GM12878 (cell line): Measurements from ENCODE around the gene SPRY2. TPM values are rescaled to one million over a fixed set of nuclear protein-coding genes. Genes with fewer than 3 reads are reported as not detected.

Source experiments
- ATAC-seq: fragments of 200-7000 bp; cut with Tn5 transposase; 3 replicates; pipeline ENCODE4 v1.9.1; 2020; ENCODE audit warnings: mild to moderate bottlenecking, moderate library complexity
- BruUV-seq: library from RNA; stranded (reverse); fragments of 400-500 nt; replicated peaks from 2 replicates; lab custom pipeline; 2021; lab: Mats Ljungman, UMichigan
- CTCF ChIA-PET: fragments of 300-600 bp; sonication (Branson Sonifier 250); formaldehyde crosslinking; extraction: SDS; loops from one replicate; lab custom pipeline; 2021; ENCODE audit warnings: inconsistent platforms; lab: Yijun Ruan, JAX
- POLR2A ChIA-PET: fragments of 350-600 bp; formaldehyde crosslinking; extraction: SDS; loops from one replicate; lab custom pipeline; 2021; ENCODE audit warnings: inconsistent platforms; lab: Charles Lee
- RAD21 ChIA-PET: fragments of 300-600 bp; sonication (Branson Sonifier 250); formaldehyde crosslinking; loops from one replicate; lab custom pipeline; 2023; ENCODE audit warnings: antibody characterized with exemption; ENCODE audit not compliant: unreplicated experiment; lab: Charles Lee
- SMC1A ChIA-PET: fragments of 300-600 bp; sonication (Branson Sonifier 250); formaldehyde crosslinking; loops from one replicate; lab custom pipeline; 2023; ENCODE audit not compliant: unreplicated experiment, uncharacterized antibody; lab: Charles Lee
- DNase-seq: peaks from one replicate; pipeline ENCODE4 v3.0.0-alpha.2; 2011; ENCODE audit warnings: low read depth, low spot score
- FAIRE-seq: peaks from 3 replicates; lab custom pipeline; 2011; peaks lifted over from hg19 to GRCh38; lab: Jason Lieb, UNC
- H2AFZ ChIP-seq: 2 replicates; pipeline ENCODE4 v1.6.0; 2011; ENCODE audit warnings: low read depth, low read length, control low read depth; ENCODE audit not compliant: control insufficient read depth
- H3K27ac ChIP-seq: 2 replicates; pipeline ENCODE4 v1.5.1; 2011; ENCODE audit warnings: control low read depth; ENCODE audit not compliant: control insufficient read depth, insufficient read depth
- H3K27me3 ChIP-seq, 2 experiments: replicated peaks in 1 of 2; 2 replicates each; pipeline versions ENCODE4 v1.6.0 to v1.6.1; 2011; ENCODE audit warnings: low read length in 1 of 2; ENCODE audit not compliant: control insufficient read depth in 2 of 2, insufficient read depth in 2 of 2
- H3K36me3 ChIP-seq, 2 experiments: 2 replicates each; pipeline ENCODE4 v1.5.1; 2011; ENCODE audit warnings: low read length in 1 of 2; ENCODE audit not compliant: control insufficient read depth in 2 of 2, insufficient read depth in 2 of 2
- H3K4me1 ChIP-seq: 2 replicates; pipeline ENCODE4 v1.6.1; 2011; ENCODE audit warnings: mild to moderate bottlenecking, low read length, moderate library complexity, mixed read lengths; ENCODE audit not compliant: control insufficient read depth, insufficient read depth
- H3K4me2 ChIP-seq: 2 replicates; pipeline ENCODE4 v1.6.0; 2011; ENCODE audit warnings: control low read depth; ENCODE audit not compliant: control insufficient read depth, insufficient read depth
- H3K4me3 ChIP-seq: fragments of 200-600 bp; sonication (generic); 2 replicates; pipeline ENCODE4 v1.5.1; 2016
- H3K79me2 ChIP-seq: 2 replicates; pipeline ENCODE4 v1.6.0; 2011; ENCODE audit warnings: low read length; ENCODE audit not compliant: control insufficient read depth, insufficient read depth
- H3K9ac ChIP-seq: 2 replicates; pipeline ENCODE4 v1.8.0; 2011; ENCODE audit warnings: low read length, control low read depth, mixed read lengths; ENCODE audit not compliant: control insufficient read depth, insufficient read depth
- H3K9me3 ChIP-seq: replicated peaks from 3 replicates; pipeline ENCODE4 v1.5.1; 2011; ENCODE audit warnings: mild to moderate bottlenecking, low read length; ENCODE audit not compliant: control insufficient read depth, insufficient read depth
- H4K20me1 ChIP-seq: 2 replicates; pipeline ENCODE4 v1.6.0; 2011; ENCODE audit not compliant: control insufficient read depth, insufficient read depth
- ATF7 ChIP-seq: fragments of 450-650 bp; IDR thresholded peaks from 2 replicates; pipeline ENCODE4 v1.6.1; 2016; ENCODE audit warnings: low read depth, mild to moderate bottlenecking
- DPF2 ChIP-seq: fragments of 450-650 bp; IDR thresholded peaks from 2 replicates; pipeline ENCODE4 v1.6.1; 2017; ENCODE audit warnings: mild to moderate bottlenecking
- FOXM1 ChIP-seq: IDR thresholded peaks from 2 replicates; pipeline ENCODE4 v1.6.1; 2012; ENCODE audit warnings: low read depth, mild to moderate bottlenecking, inconsistent platforms, low read length, moderate library complexity
- HCFC1 ChIP-seq: fragments of 150-350 bp; IDR thresholded peaks from 2 replicates; pipeline ENCODE4 v1.6.1; 2014; ENCODE audit warnings: low read length
- HSF1 ChIP-seq: fragments of 150-350 bp; IDR thresholded peaks from 2 replicates; pipeline ENCODE4 v1.6.1; 2014; ENCODE audit warnings: mild to moderate bottlenecking, low read depth, low read length
- IRF3 ChIP-seq: fragments of 450-650 bp; IDR thresholded peaks from 2 replicates; pipeline ENCODE4 v1.6.1; 2014; ENCODE audit warnings: mild to moderate bottlenecking
- NBN ChIP-seq: fragments of 450-650 bp; IDR thresholded peaks from 2 replicates; pipeline ENCODE4 v1.6.1; 2016
- NFXL1 ChIP-seq: fragments of 450-650 bp; IDR thresholded peaks from 2 replicates; pipeline ENCODE4 v1.6.1; 2017; ENCODE audit warnings: antibody characterized with exemption, mild to moderate bottlenecking, borderline replicate concordance
- RB1 ChIP-seq: fragments of 450-650 bp; formaldehyde crosslinking; IDR thresholded peaks from 2 replicates; pipeline ENCODE4 v1.6.1; 2017; ENCODE audit warnings: mild to moderate bottlenecking, borderline replicate concordance
- SMAD1 ChIP-seq: fragments of 450-650 bp; IDR thresholded peaks from 2 replicates; pipeline ENCODE4 v1.6.1; 2018; ENCODE audit warnings: mild to moderate bottlenecking, low read depth; ENCODE audit not compliant: partially characterized antibody
- SUPT20H ChIP-seq: IDR thresholded peaks from 2 replicates; pipeline ENCODE4 v1.6.1; 2011; ENCODE audit warnings: low read depth, mild to moderate bottlenecking, low read length, moderate library complexity, borderline replicate concordance; ENCODE audit not compliant: control insufficient read depth
- YY1 ChIP-seq: IDR thresholded peaks from 2 replicates; pipeline ENCODE4 v1.6.1; 2011; ENCODE audit warnings: low read depth, mild to moderate bottlenecking, low read length
- ZBTB33 ChIP-seq: fragments of 450-650 bp; IDR thresholded peaks from 2 replicates; pipeline ENCODE4 v1.6.1; 2017; ENCODE audit warnings: mild to moderate bottlenecking
- ZNF592 ChIP-seq: fragments of 450-650 bp; IDR thresholded peaks from 2 replicates; pipeline ENCODE4 v1.6.1; 2017; ENCODE audit warnings: mild to moderate bottlenecking, moderate library complexity
- ZNF622 ChIP-seq: fragments of 450-650 bp; IDR thresholded peaks from 2 replicates; pipeline ENCODE4 v1.6.1; 2017; ENCODE audit warnings: mild to moderate bottlenecking, inconsistent platforms
- WGBS: methylation state at CpG from one replicate; pipeline ENCODE4 v1.1.6; 2016; ENCODE audit warnings: low lambda C conversion rate; ENCODE audit not compliant: insufficient replicate concordance, insufficient coverage; ENCODE audit errors: missing lambda C conversion rate; 5-methylcytosine and 5-hydroxymethylcytosine counted together
- in situ Hi-C: fragments of 300-500 bp; cut with MboI; formaldehyde crosslinking; loops from 9 replicates; pipeline ENCODE4 v1.14.3; 2018; ENCODE audit warnings: mixed read lengths
- intact Hi-C: fragments of 100-400 bp; cut with micrococcal nuclease; formaldehyde crosslinking; loops from one replicate; pipeline ENCODE4 v1.14.2; 2022; ENCODE audit not compliant: unreplicated experiment
- polyA plus RNA-seq, 11 experiments: library from polyadenylated mRNA; depleted of rRNA in 4 of 11; unstranded in 6 of 11; stranded (reverse) in 5 of 11; fragments of >200 nt; fragmentation: Nextera tagmentation in 4 of 11; fragmentation: Illumina TruSeq in 1 of 11; extraction: Ambion mirVana in 4 of 11; extraction: Trizol in 1 of 11; gene quantifications; 1 replicate in 1 of 11; 2 replicates in 10 of 11; pipeline versions ENCODE4 v1.2.1 to v1.2.3, GENCODE V29; 2011 to 2016; ENCODE audit warnings: inconsistent platforms in 2 of 11, missing spikeins in 2 of 11, low read depth in 1 of 11
- total RNA-seq, 4 experiments: library from RNA; depleted of rRNA in 3 of 4; stranded (reverse); fragments of >200 nt in 3 of 4; fragmentation: Illumina TruSeq in 1 of 4; extraction: Trizol in 1 of 4; gene quantifications; 2 replicates each; pipeline versions ENCODE4 v1.2.1 to v1.2.3, GENCODE V29; 2013 to 2021

The SPRY2 gene
- total and polyA plus RNA-seq, 10 of the 15 experiments (the other 5 are each of a cell fraction or from before 2014, with no cell fraction given): 1.8 to 82.1 (median 9.2) TPM

GRCh38 chr13:80303225-80303811 is 37.6 kb downstream of the SPRY2 start:
- DNase-seq: no peak
- H4K20me1 ChIP-seq: no peaks in the 10 kb centered on the region
- 48% methylated on average over 6 of the region's 6 CpGs for WGBS
- ChIA-PET CTCF (interaction anchor here (0.6 kb wide), 1 partner anchor 625 kb away, joined by 3 read pairs; no protein-coding TSS in a partner anchor), SMC1A (interaction anchor here (1.7 kb wide), 1 partner anchor 623 kb away, joined by 3 read pairs; no protein-coding TSS in a partner anchor), POLR2A (no interaction called here), RAD21 (no interaction called here)
- H3K27me3 ChIP-seq: no peaks in the 10 kb centered on the region
- ATAC-seq: no peak
- FAIRE-seq: no peak
- in situ Hi-C loops: no loop called here
- H3K27ac ChIP-seq: no peak overlapping the region
- H3K4me2 ChIP-seq: no peak overlapping the region
- no peak overlapping the region for H3K9ac ChIP-seq
- no peaks in the 10 kb centered on the region for H3K4me1 ChIP-seq
- no peak overlapping the region for H2AFZ ChIP-seq
- H3K4me3 ChIP-seq: no peak overlapping the region
- no peaks in the 10 kb centered on the region for H3K9me3 ChIP-seq
- H3K36me3 ChIP-seq: no peaks in the 10 kb centered on the region
- no TSS peak for BruUV-seq
- intact Hi-C loops: no loop called here
- no peaks in the 10 kb centered on the region for H3K79me2 ChIP-seq
- no peak for TF ChIP-seq ZNF622
- no peak for TF ChIP-seq HCFC1
- TF ChIP-seq SUPT20H: no peak
- no peak for TF ChIP-seq ZNF592
- no peak for TF ChIP-seq SMAD1
- TF ChIP-seq FOXM1: no peak
- TF ChIP-seq ATF7: no peak
- TF ChIP-seq YY1: no peak
- TF ChIP-seq NFXL1: no peak
- TF ChIP-seq ZBTB33: no peak
- no peak for TF ChIP-seq NBN
- no peak for TF ChIP-seq DPF2
- TF ChIP-seq RB1: no peak
- TF ChIP-seq IRF3: no peak
- no peak for TF ChIP-seq HSF1
